B cell (primary cell): ENCODE measurements around the gene PNLDC1. TPM values are rescaled to one million over a fixed set of nuclear protein-coding genes. Genes with fewer than 3 reads are reported as not detected.
"Not testable (repeated sequence)": the region's sequence is repeated elsewhere in the genome, so short reads cannot be mapped to it uniquely, and the experiment has no call there.

Experiments used
- ATAC-seq: fragments of 200-7000 bp; cut with Tn5 transposase; one replicate; pipeline ENCODE4 v1.10.0; 2021; ENCODE audit warnings: low read depth, mild to moderate bottlenecking, moderate number of reproducible peaks, moderate library complexity
- CTCF ChIA-PET: fragments of 350-600 bp; sonication (Branson Sonifier 250); formaldehyde crosslinking; loops from one replicate; lab custom pipeline; 2021; ENCODE audit warnings: antibody characterized with exemption, inconsistent platforms; lab: Charles Lee
- POLR2A ChIA-PET: fragments of 350-600 bp; sonication (Branson Sonifier 250); formaldehyde crosslinking; loops from one replicate; lab custom pipeline; 2021; ENCODE audit warnings: antibody characterized with exemption; lab: Charles Lee
- DNase-seq: peaks from one replicate; pipeline ENCODE4 v3.0.0; 2013
- H2AFZ ChIP-seq: 2 replicates; pipeline ENCODE4 v1.6.1; 2012; ENCODE audit warnings: mild to moderate bottlenecking, low read depth, low read length; ENCODE audit not compliant: insufficient read depth, poor library complexity, severe bottlenecking
- H3K27ac ChIP-seq, 2 donors: 1 replicate in 1 of 2; 2 replicates in 1 of 2; pipeline ENCODE4 v1.5.1; 2012 to 2013; ENCODE audit warnings: low read length in 2 of 2, mild to moderate bottlenecking in 2 of 2, moderate library complexity in 1 of 2
- H3K27me3 ChIP-seq, 4 experiments: fragments of 200-600 bp in 1 of 4; sonication (generic) in 1 of 4; replicated peaks in 1 of 4; 1 replicate in 2 of 4; 2 replicates in 2 of 4; pipeline versions ENCODE4 v1.6.1 to v1.7.0; 2013 to 2016; ENCODE audit warnings: low read length in 3 of 4, mild to moderate bottlenecking in 2 of 4, mixed read lengths in 1 of 4, moderate library complexity in 1 of 4; ENCODE audit not compliant: insufficient read depth in 4 of 4, control insufficient read depth in 3 of 4; ENCODE audit errors: control extremely low read depth in 1 of 4
- H3K36me3 ChIP-seq, 2 experiments: replicated peaks in 1 of 2; 1 replicate in 1 of 2; 2 replicates in 1 of 2; pipeline versions ENCODE4 v1.6.1 to v1.7.1; 2013; ENCODE audit warnings: low read length in 1 of 2; ENCODE audit not compliant: insufficient read depth in 2 of 2, control insufficient read depth in 1 of 2; ENCODE audit errors: control extremely low read depth in 1 of 2, extremely low read depth in 1 of 2
- H3K4me1 ChIP-seq, 2 donors: fragments of 200-600 bp in 1 of 2; sonication (generic) in 1 of 2; 1 replicate in 1 of 2; 2 replicates in 1 of 2; pipeline versions ENCODE4 v1.5.1 to v1.6.1; 2013 to 2017; ENCODE audit warnings: low read length in 2 of 2; ENCODE audit not compliant: control insufficient read depth in 2 of 2, insufficient read depth in 2 of 2
- H3K4me2 ChIP-seq: replicated peaks from 2 replicates; pipeline ENCODE3; 2012; ENCODE audit warnings: mild to moderate bottlenecking, low read depth, low read length; ENCODE audit not compliant: poor library complexity, severe bottlenecking
- H3K4me3 ChIP-seq, 5 experiments: fragments of 200-600 bp in 1 of 5; sonication (generic) in 1 of 5; 1 replicate in 3 of 5; 2 replicates in 2 of 5; pipeline versions ENCODE4 v1.5.1 to v1.7.0; 2011 to 2016; ENCODE audit warnings: low read length in 4 of 5, mild to moderate bottlenecking in 4 of 5, low read depth in 2 of 5, control low read depth in 1 of 5, moderate library complexity in 1 of 5; ENCODE audit not compliant: insufficient read depth in 1 of 5; ENCODE audit errors: control extremely low read depth in 1 of 5, extremely low read depth in 1 of 5
- H3K79me2 ChIP-seq: fragments of 200-600 bp; sonication (generic); one replicate; pipeline ENCODE4 v1.6.0; 2016; ENCODE audit warnings: low read length; ENCODE audit not compliant: control insufficient read depth, insufficient read depth
- H3K9ac ChIP-seq: fragments of 200-600 bp; sonication (generic); 2 replicates; pipeline ENCODE4 v1.6.1; 2017; ENCODE audit warnings: mild to moderate bottlenecking, low read length, moderate library complexity
- H3K9me3 ChIP-seq, 3 donors: one replicate each; pipeline versions ENCODE4 v1.6.1 to v1.7.1; 2013; ENCODE audit warnings: low read length in 2 of 3; ENCODE audit not compliant: control insufficient read depth in 2 of 3, insufficient read depth in 1 of 3; ENCODE audit errors: control extremely low read depth in 1 of 3
- H4K20me1 ChIP-seq: 2 replicates; pipeline ENCODE4 v1.6.0; 2012; ENCODE audit warnings: mild to moderate bottlenecking, low read length; ENCODE audit not compliant: insufficient read depth, control insufficient read depth, poor library complexity, severe bottlenecking
- H3K27ac Mint-ChIP-seq: one replicate; pipeline ENCODE4 v1.8.0; 2021; ENCODE audit warnings: mixed read lengths
- H3K27me3 Mint-ChIP-seq: one replicate; pipeline ENCODE4 v1.8.0; 2021; ENCODE audit warnings: mixed read lengths
- H3K4me1 Mint-ChIP-seq: one replicate; pipeline ENCODE4 v1.8.0; 2021; ENCODE audit warnings: mixed read lengths
- H3K4me3 Mint-ChIP-seq: one replicate; pipeline ENCODE4 v1.8.0; 2021; ENCODE audit warnings: mixed read lengths
- H3K9me3 Mint-ChIP-seq: one replicate; pipeline ENCODE4 v1.8.0; 2022; ENCODE audit warnings: mixed read lengths; ENCODE audit not compliant: insufficient read depth
- EZH2 ChIP-seq: IDR thresholded peaks from 2 replicates; pipeline ENCODE4 v1.6.1; 2012; ENCODE audit warnings: borderline replicate concordance, low read depth, mild to moderate bottlenecking, moderate library complexity, low read length; ENCODE audit not compliant: insufficient read depth, poor library complexity, severe bottlenecking
- WGBS: methylation state at CpG from one replicate; pipeline ENCODE4 v1.1.5; 2013; ENCODE audit warnings: missing lambda C conversion rate; ENCODE audit not compliant: insufficient coverage; 5-methylcytosine and 5-hydroxymethylcytosine counted together
- intact Hi-C: fragments of 100-400 bp; cut with micrococcal nuclease; formaldehyde crosslinking; loops from one replicate; pipeline ENCODE4 v1.10.0; 2022
- polyA plus RNA-seq: library from polyadenylated mRNA; depleted of rRNA; stranded (reverse); fragments of >200 nt; gene quantifications from 2 replicates; pipeline ENCODE4 v1.2.3, GENCODE V29; 2012
- total RNA-seq, 2 donors: library from RNA; stranded (reverse); fragments of 120-200 nt in 1 of 2; gene quantifications; 1 replicate in 1 of 2; 2 replicates in 1 of 2; pipeline versions ENCODE4 v1.2.3 to v1.2.4, GENCODE V29; 2013 to 2022
- TF ChIP-seq, protein P1 (sequence below): fragments of 200-600 bp; IDR thresholded peaks from one replicate; pipeline ENCODE4 v1.8.0; 2022; ENCODE audit warnings: antibody characterized with exemption, mild to moderate bottlenecking

The PNLDC1 gene
- total and polyA plus RNA-seq, 2 donors (not counting 1 experiment from before 2014, with no cell fraction given) = 0.13 to 0.71 TPM

DNA sequence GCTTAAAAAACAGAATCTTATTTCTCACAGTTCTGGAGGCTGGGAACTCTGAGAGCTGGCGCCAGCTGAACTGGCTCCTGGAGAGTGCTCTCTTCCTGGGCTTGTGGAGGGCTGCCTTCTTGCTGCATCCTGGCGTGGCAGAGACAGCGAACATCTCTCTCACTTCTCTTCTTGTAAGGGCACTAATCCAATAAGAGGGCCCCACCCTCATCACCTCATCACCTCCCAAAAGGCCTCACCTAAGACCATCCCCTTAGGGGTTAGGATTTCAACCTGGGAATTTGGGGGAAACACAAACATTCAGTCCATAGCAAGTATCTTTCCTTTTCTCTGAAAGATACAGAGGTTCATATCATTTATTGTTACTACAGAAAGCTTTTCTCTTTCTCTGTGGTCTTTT is 23.9 kb downstream of the PNLDC1 start:
- Histone ChIP-seq H3K4me2 (no peak overlapping the region), H3K4me3 (no peak overlapping the region), H4K20me1 (no peaks in the 10 kb centered on the region), H3K36me3 (no peaks in the 10 kb centered on the region), H3K9me3 (peaks cover 0 to 7% (median 0%) of the 10 kb centered on the region in 3 donors), H2AFZ (no peak overlapping the region), H3K9ac (no peak overlapping the region), H3K4me1 (peaks cover 21 to 26% of the 10 kb centered on the region in 2 donors), H3K79me2 (no peaks in the 10 kb centered on the region), H3K27me3 (no peaks in the 10 kb centered on the region), H3K27ac (no peak overlapping the region)
- H3K9me3 Mint-ChIP-seq = peaks cover 3% of the 10 kb centered on the region
- intact Hi-C loops = no loop called here
- H3K4me1 Mint-ChIP-seq = peaks cover 21% of the 10 kb centered on the region
- no peak overlapping the region for H3K27ac Mint-ChIP-seq
- DNase-seq (no peak), ATAC-seq (no peak)
- no peaks in the 10 kb centered on the region for H3K27me3 Mint-ChIP-seq
- no peak overlapping the region for H3K4me3 Mint-ChIP-seq
- WGBS = 100% methylated on average over 1 of the region's 3 CpGs
- TF ChIP-seq, protein P1, sequence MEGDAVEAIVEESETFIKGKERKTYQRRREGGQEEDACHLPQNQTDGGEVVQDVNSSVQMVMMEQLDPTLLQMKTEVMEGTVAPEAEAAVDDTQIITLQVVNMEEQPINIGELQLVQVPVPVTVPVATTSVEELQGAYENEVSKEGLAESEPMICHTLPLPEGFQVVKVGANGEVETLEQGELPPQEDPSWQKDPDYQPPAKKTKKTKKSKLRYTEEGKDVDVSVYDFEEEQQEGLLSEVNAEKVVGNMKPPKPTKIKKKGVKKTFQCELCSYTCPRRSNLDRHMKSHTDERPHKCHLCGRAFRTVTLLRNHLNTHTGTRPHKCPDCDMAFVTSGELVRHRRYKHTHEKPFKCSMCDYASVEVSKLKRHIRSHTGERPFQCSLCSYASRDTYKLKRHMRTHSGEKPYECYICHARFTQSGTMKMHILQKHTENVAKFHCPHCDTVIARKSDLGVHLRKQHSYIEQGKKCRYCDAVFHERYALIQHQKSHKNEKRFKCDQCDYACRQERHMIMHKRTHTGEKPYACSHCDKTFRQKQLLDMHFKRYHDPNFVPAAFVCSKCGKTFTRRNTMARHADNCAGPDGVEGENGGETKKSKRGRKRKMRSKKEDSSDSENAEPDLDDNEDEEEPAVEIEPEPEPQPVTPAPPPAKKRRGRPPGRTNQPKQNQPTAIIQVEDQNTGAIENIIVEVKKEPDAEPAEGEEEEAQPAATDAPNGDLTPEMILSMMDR = no peak
- TF ChIP-seq EZH2 = no peak
- POLR2A ChIA-PET = no interaction called here
- CTCF ChIA-PET = no interaction called here

DNA sequence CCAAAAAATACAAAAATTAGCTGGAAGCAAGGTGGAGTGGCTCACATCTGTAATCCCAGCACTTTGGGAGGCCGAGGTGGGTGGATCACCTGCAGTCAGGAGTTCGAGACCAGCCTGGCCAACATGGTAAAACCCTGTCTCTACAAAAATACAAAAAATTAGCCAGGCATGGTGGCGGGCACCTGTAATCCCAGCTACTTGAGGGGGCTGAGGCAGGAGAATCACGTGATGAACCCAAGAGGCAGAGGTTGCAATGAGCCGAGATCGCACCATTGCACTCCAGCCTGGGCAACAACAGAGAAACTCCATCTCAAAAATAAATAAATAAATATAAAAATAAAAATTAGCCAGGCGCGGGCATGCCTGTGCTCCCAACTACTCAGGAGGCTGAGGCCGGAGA is 24.6 kb downstream of the PNLDC1 start:
- H3K4me3 Mint-ChIP-seq, H3K79me2 ChIP-seq, H3K4me2 ChIP-seq, H2AFZ ChIP-seq, H3K36me3 ChIP-seq, CTCF ChIA-PET, H3K9me3 ChIP-seq, H3K4me3 ChIP-seq, POLR2A ChIA-PET, DNase-seq, H3K27ac ChIP-seq, ATAC-seq, H3K9me3 Mint-ChIP-seq, H3K27me3 Mint-ChIP-seq, H4K20me1 ChIP-seq, H3K27me3 ChIP-seq, intact Hi-C loops, H3K27ac Mint-ChIP-seq, H3K9ac ChIP-seq: not testable (repeated sequence)
- H3K4me1 Mint-ChIP-seq = peaks cover 22% of the 10 kb centered on the region
- WGBS = 96% methylated on average over 4 of the region's 9 CpGs
- H3K4me1 ChIP-seq = peaks cover 26 to 28% of the 10 kb centered on the region in 2 donors
